ENCODE data around the gene DEPDC5. TPM values are rescaled to one million over a fixed set of nuclear protein-coding genes. Genes with fewer than 3 reads are reported as not detected.
"Not testable (repeated sequence)": the region's sequence is repeated elsewhere in the genome, so short reads cannot be mapped to it uniquely, and the experiment has no call there.

DEPDC5 gene
- total RNA-seq, 1 experiment from 2014 or later = 39.3 TPM

DNA sequence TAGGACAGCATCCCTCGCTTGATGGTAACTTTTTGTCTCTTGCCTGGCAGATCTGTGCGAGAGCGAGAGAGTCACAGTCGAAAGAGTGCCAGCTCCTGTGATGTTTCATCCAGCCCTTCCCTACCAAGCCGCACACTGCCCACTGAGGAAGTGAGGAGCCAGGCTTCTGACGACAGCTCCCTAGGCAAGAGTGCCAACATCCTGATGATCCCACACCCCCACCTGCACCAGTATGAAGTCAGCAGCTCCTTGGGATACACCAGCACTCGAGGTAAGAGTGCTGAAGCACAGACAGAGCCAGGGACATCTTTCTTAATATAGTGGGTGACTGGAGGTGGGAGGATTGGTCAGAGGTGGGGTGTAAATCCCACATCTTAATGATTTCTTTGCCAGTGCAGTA, 61.1 kb downstream of the DEPDC5 start:
- no peak overlapping the region for H3K27ac ChIP-seq (ENCODE audit: low read depth, low read length, poor library complexity, severe bottlenecking)
- ChIA-PET CTCF (no interaction called here), POLR2A (ENCODE audit: low non-redundant PET) (interaction anchor here (0.7 kb wide), 1 partner anchor 76 kb away, joined by 11 read pairs; no protein-coding TSS in a partner anchor)
- no TSS peak for BruUV-seq (replicated peaks)
- TF ChIP-seq EZH2 (IDR thresholded peaks at IDR 0.05; ENCODE audit: borderline replicate concordance, low read depth, low read length, poor library complexity, severe bottlenecking) = no peak
- TF ChIP-seq, protein P1, sequence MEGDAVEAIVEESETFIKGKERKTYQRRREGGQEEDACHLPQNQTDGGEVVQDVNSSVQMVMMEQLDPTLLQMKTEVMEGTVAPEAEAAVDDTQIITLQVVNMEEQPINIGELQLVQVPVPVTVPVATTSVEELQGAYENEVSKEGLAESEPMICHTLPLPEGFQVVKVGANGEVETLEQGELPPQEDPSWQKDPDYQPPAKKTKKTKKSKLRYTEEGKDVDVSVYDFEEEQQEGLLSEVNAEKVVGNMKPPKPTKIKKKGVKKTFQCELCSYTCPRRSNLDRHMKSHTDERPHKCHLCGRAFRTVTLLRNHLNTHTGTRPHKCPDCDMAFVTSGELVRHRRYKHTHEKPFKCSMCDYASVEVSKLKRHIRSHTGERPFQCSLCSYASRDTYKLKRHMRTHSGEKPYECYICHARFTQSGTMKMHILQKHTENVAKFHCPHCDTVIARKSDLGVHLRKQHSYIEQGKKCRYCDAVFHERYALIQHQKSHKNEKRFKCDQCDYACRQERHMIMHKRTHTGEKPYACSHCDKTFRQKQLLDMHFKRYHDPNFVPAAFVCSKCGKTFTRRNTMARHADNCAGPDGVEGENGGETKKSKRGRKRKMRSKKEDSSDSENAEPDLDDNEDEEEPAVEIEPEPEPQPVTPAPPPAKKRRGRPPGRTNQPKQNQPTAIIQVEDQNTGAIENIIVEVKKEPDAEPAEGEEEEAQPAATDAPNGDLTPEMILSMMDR (conservative IDR thresholded peaks at IDR 0.05; ENCODE audit: low read depth, low read length) = no peak
- intact Hi-C loops (cut with micrococcal nuclease; ENCODE audit: unreplicated experiment) = no loop called here
- no peaks in the 10 kb centered on the region for H3K9me3 ChIP-seq (ENCODE audit: low read depth, low read length, poor library complexity, severe bottlenecking)
- H3K4me3 ChIP-seq (ENCODE audit: low read depth, low read length, poor library complexity, severe bottlenecking) = no peak overlapping the region
- H3K36me3 ChIP-seq (ENCODE audit: insufficient read depth, low read length, poor library complexity, severe bottlenecking) = peaks cover 34% of the 10 kb centered on the region
- DNase-seq (ENCODE audit: low spot score) = no peak
- H3K27me3 ChIP-seq (replicated peaks; ENCODE audit: insufficient read depth, low read depth, low read length, poor library complexity) = no peaks in the 10 kb centered on the region
- H3K4me1 ChIP-seq (ENCODE audit: insufficient read depth, low read length, poor library complexity, severe bottlenecking) = no peaks in the 10 kb centered on the region

DNA sequence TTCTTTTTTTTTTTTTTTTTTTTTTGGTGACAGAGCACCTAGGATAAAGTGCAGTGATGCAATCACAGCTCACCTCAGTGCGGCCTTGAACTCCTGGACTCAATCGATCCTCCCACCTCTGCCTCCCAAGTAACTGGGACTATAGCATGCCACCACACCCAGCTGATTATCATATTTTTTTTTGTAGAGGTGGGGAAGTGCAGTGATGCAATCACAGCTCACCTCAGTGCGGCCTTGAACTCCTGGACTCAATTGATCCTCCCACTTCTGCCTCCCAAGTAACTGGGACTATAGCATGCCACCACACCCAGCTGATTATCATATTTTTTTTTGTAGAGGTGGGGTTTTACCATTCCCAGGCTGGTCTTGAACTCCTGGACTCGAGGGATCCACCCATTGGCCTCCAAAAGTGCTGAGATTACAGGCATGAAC, 61.6 kb downstream of the DEPDC5 start:
- CTCF ChIA-PET; DNase-seq (ENCODE audit: low spot score); H3K9me3 ChIP-seq (ENCODE audit: low read depth, low read length, poor library complexity, severe bottlenecking); BruUV-seq (replicated peaks); H3K27ac ChIP-seq (ENCODE audit: low read depth, low read length, poor library complexity, severe bottlenecking); H3K4me3 ChIP-seq (ENCODE audit: low read depth, low read length, poor library complexity, severe bottlenecking); intact Hi-C loops (cut with micrococcal nuclease; ENCODE audit: unreplicated experiment); H3K27me3 ChIP-seq (replicated peaks; ENCODE audit: insufficient read depth, low read depth, low read length, poor library complexity); H3K4me1 ChIP-seq (ENCODE audit: insufficient read depth, low read length, poor library complexity, severe bottlenecking): not testable (repeated sequence)
- POLR2A ChIA-PET (ENCODE audit: low non-redundant PET) = interaction anchor here (0.7 kb wide), 1 partner anchor 75 kb away, joined by 11 read pairs; no protein-coding TSS in a partner anchor
- H3K36me3 ChIP-seq (ENCODE audit: insufficient read depth, low read length, poor library complexity, severe bottlenecking) = peaks cover 30% of the 10 kb centered on the region

DNA sequence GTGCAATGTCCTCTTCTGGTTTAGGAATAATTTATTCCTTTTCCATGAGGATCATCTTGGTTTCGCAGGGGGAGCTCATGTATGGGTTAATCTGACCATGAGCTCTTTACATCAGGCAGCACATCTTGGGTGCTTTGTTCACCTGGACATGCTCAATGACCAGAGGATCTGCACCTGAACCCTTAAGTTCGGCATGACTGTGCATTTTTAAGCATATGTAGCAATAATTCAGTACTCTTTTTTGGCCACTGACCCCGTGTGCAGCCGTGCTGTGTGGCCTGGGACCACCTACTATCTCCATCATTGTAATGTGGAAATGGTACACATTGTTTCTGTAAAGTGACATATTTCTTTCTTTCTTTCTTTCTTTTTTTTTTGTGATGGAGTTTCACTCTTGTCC, 62.9 kb downstream of the DEPDC5 start:
- ChIA-PET CTCF (no interaction called here), POLR2A (ENCODE audit: low non-redundant PET) (no interaction called here)
- no TSS peak for BruUV-seq (replicated peaks)
- no peaks in the 10 kb centered on the region for H3K9me3 ChIP-seq (ENCODE audit: low read depth, low read length, poor library complexity, severe bottlenecking)
- no peaks in the 10 kb centered on the region for H3K4me1 ChIP-seq (ENCODE audit: insufficient read depth, low read length, poor library complexity, severe bottlenecking)
- no peak for DNase-seq (ENCODE audit: low spot score)
- H3K4me3 ChIP-seq (ENCODE audit: low read depth, low read length, poor library complexity, severe bottlenecking) = no peak overlapping the region
- no peak overlapping the region for H3K27ac ChIP-seq (ENCODE audit: low read depth, low read length, poor library complexity, severe bottlenecking)
- H3K27me3 ChIP-seq (replicated peaks; ENCODE audit: insufficient read depth, low read depth, low read length, poor library complexity) = no peaks in the 10 kb centered on the region
- intact Hi-C loops (cut with micrococcal nuclease; ENCODE audit: unreplicated experiment) = no loop called here
- TF ChIP-seq EZH2 (IDR thresholded peaks at IDR 0.05; ENCODE audit: borderline replicate concordance, low read depth, low read length, poor library complexity, severe bottlenecking) = no peak
- TF ChIP-seq, protein P1 (conservative IDR thresholded peaks at IDR 0.05; ENCODE audit: low read depth, low read length) = no peak
- peaks cover 36% of the 10 kb centered on the region for H3K36me3 ChIP-seq (ENCODE audit: insufficient read depth, low read length, poor library complexity, severe bottlenecking)

Measured in A673 (cell line).